WTC11 (cell line): ENCODE data around the gene PDZD2.

ENCODE experiments used
- PREB ChIP-seq: sonication (generic); formaldehyde crosslinking; IDR thresholded peaks from 2 replicates; pipeline ENCODE4 v1.8.1; 2022; ENCODE audit warnings: mild to moderate bottlenecking, missing genetic modification reagents, moderate library complexity, borderline replicate concordance
- SP1 ChIP-seq: sonication (generic); formaldehyde crosslinking; conservative IDR thresholded peaks from 2 replicates; pipeline ENCODE4 v1.8.1; 2022; ENCODE audit warnings: missing genetic modification reagents
- ZSCAN18 ChIP-seq: fragments of 250-450 bp; sonication (Bioruptor Pico); IDR thresholded peaks from 2 replicates; pipeline ENCODE4 v2.1.2; 2022; ENCODE audit warnings: mild to moderate bottlenecking, moderate library complexity
- TF ChIP-seq, protein P1 (sequence below): sonication (generic); formaldehyde crosslinking; IDR thresholded peaks from 2 replicates; pipeline ENCODE4 v1.8.1; 2023; ENCODE audit warnings: mild to moderate bottlenecking, missing genetic modification reagents, moderate library complexity
- TF ChIP-seq, protein P2 (sequence below): fragments of 200-600 bp; IDR thresholded peaks from 2 replicates; pipeline ENCODE4 v1.8.0; 2022; ENCODE audit warnings: antibody characterized with exemption
- TF ChIP-seq, protein P3 (sequence below): fragments of 250-450 bp; sonication (Bioruptor Pico); IDR thresholded peaks from 2 replicates; pipeline ENCODE4 v1.9.0; 2021; ENCODE audit warnings: moderate library complexity, mild to moderate bottlenecking, inconsistent platforms, borderline replicate concordance

DNA sequence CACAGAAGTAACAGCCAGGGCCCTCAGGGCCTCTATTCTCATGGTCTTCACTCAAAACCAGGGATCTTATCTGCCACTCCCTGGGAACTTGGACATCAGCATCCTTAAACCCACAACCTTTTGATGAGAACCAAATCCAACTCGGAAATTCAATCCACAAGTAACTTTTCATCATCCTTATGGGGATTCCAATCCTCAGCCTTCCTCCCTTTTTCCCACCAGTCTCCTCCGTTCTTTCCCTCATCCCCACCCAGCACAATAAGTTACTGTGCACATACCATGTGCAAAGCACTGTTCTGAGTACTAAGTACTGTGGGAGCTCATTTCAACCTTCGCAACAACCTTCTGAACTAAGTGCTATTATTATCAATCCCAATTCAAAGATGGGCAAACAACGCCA lies 518.1 kb downstream of the PDZD2 start:
- TF ChIP-seq, protein P1, sequence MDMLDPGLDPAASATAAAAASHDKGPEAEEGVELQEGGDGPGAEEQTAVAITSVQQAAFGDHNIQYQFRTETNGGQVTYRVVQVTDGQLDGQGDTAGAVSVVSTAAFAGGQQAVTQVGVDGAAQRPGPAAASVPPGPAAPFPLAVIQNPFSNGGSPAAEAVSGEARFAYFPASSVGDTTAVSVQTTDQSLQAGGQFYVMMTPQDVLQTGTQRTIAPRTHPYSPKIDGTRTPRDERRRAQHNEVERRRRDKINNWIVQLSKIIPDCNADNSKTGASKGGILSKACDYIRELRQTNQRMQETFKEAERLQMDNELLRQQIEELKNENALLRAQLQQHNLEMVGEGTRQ (CRISPR knock-in tag) = no peak
- TF ChIP-seq, protein P2, sequence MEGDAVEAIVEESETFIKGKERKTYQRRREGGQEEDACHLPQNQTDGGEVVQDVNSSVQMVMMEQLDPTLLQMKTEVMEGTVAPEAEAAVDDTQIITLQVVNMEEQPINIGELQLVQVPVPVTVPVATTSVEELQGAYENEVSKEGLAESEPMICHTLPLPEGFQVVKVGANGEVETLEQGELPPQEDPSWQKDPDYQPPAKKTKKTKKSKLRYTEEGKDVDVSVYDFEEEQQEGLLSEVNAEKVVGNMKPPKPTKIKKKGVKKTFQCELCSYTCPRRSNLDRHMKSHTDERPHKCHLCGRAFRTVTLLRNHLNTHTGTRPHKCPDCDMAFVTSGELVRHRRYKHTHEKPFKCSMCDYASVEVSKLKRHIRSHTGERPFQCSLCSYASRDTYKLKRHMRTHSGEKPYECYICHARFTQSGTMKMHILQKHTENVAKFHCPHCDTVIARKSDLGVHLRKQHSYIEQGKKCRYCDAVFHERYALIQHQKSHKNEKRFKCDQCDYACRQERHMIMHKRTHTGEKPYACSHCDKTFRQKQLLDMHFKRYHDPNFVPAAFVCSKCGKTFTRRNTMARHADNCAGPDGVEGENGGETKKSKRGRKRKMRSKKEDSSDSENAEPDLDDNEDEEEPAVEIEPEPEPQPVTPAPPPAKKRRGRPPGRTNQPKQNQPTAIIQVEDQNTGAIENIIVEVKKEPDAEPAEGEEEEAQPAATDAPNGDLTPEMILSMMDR = no peak
- TF ChIP-seq, protein P3, sequence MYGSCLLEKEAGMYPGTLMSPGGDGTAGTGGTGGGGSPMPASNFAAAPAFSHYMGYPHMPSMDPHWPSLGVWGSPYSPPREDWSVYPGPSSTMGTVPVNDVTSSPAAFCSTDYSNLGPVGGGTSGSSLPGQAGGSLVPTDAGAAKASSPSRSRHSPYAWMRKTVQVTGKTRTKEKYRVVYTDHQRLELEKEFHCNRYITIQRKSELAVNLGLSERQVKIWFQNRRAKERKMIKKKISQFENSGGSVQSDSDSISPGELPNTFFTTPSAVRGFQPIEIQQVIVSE (CRISPR knock-in tag) = no peak
- no peak for TF ChIP-seq SP1
- TF ChIP-seq PREB (CRISPR knock-in tag) = no peak
- TF ChIP-seq ZSCAN18 (CRISPR knock-in tag) = no peak
